ENCODE results near the gene ZNF638.
"Not testable (repeated sequence)": the region's sequence is repeated elsewhere in the genome, so short reads cannot be mapped to it uniquely, and the experiment has no call there.

Gene ZNF638

GRCh38 chr2:71331331-71331580 is 326 bp upstream of the ZNF638 start:
- not testable (repeated sequence) for DNase-seq (ENCODE audit: low read depth in 2 of 2, low spot score in 1 of 2)

- no peak for DNase-seq (ENCODE audit: low read depth in 2 of 2, low spot score in 1 of 2)
These were observed 834 bp downstream of the ZNF638 start for GRCh38 chr2:71332435-71332796.

- no peak for DNase-seq (ENCODE audit: low read depth in 2 of 2, low spot score in 1 of 2)
These were observed 2.0 kb downstream of the ZNF638 start for GRCh38 chr2:71333619-71334018.

- DNase-seq (ENCODE audit: low read depth in 2 of 2, low spot score in 1 of 2) = no peak
These were observed 4.8 kb downstream of the ZNF638 start for GRCh38 chr2:71336384-71336783.

GRCh38 chr2:71336802-71337201 is 5.2 kb downstream of the ZNF638 start:
- DNase-seq (ENCODE audit: low read depth in 2 of 2, low spot score in 1 of 2) = no peak

- DNase-seq (ENCODE audit: low read depth in 2 of 2, low spot score in 1 of 2) = no peak
These were observed 6.2 kb downstream of the ZNF638 start for GRCh38 chr2:71337776-71338175.

GRCh38 chr2:71339685-71340084 is 8.1 kb downstream of the ZNF638 start:
- DNase-seq (ENCODE audit: low read depth in 2 of 2, low spot score in 1 of 2) = no peak

- no peak for DNase-seq (ENCODE audit: low read depth in 2 of 2, low spot score in 1 of 2)
These were observed 8.6 kb downstream of the ZNF638 start for GRCh38 chr2:71340176-71340575.

GRCh38 chr2:71341645-71342044 is 10.1 kb downstream of the ZNF638 start:
- DNase-seq (ENCODE audit: low read depth in 2 of 2, low spot score in 1 of 2) = no peak

- no peak for DNase-seq (ENCODE audit: low read depth in 2 of 2, low spot score in 1 of 2)
These were observed 14.5 kb downstream of the ZNF638 start for GRCh38 chr2:71346065-71346464.

GRCh38 chr2:71347517-71347916 is 15.9 kb downstream of the ZNF638 start:
- no peak for DNase-seq (ENCODE audit: low read depth in 2 of 2, low spot score in 1 of 2)

GRCh38 chr2:71348302-71348701 is 16.7 kb downstream of the ZNF638 start:
- DNase-seq (ENCODE audit: low read depth in 2 of 2, low spot score in 1 of 2) = no peak

- DNase-seq (ENCODE audit: low read depth in 2 of 2, low spot score in 1 of 2) = no peak
These were observed 21.7 kb downstream of the ZNF638 start for GRCh38 chr2:71353248-71353647.

GRCh38 chr2:71358931-71359671 is 27.5 kb downstream of the ZNF638 start:
- no peak for DNase-seq (ENCODE audit: low read depth in 2 of 2, low spot score in 1 of 2)

GRCh38 chr2:71360434-71360975 is 28.9 kb downstream of the ZNF638 start:
- DNase-seq (ENCODE audit: low read depth in 2 of 2, low spot score in 1 of 2) = no peak

GRCh38 chr2:71361631-71362030 is 30.0 kb downstream of the ZNF638 start:
- DNase-seq (ENCODE audit: low read depth in 2 of 2, low spot score in 1 of 2) = no peak

GRCh38 chr2:71362447-71362846 is 30.9 kb downstream of the ZNF638 start:
- no peak for DNase-seq (ENCODE audit: low read depth in 2 of 2, low spot score in 1 of 2)

- no peak for DNase-seq (ENCODE audit: low read depth in 2 of 2, low spot score in 1 of 2)
These were observed 38.4 kb downstream of the ZNF638 start for GRCh38 chr2:71370015-71370414.

- DNase-seq (ENCODE audit: low read depth in 2 of 2, low spot score in 1 of 2) = no peak
These were observed 40.5 kb downstream of the ZNF638 start for GRCh38 chr2:71372042-71372441.

- DNase-seq (ENCODE audit: low read depth in 2 of 2, low spot score in 1 of 2) = no peak
These were observed 47.5 kb downstream of the ZNF638 start for GRCh38 chr2:71379086-71379485.

GRCh38 chr2:71380665-71381064 is 49.1 kb downstream of the ZNF638 start:
- no peak for DNase-seq (ENCODE audit: low read depth in 2 of 2, low spot score in 1 of 2)

- no peak for DNase-seq (ENCODE audit: low read depth in 2 of 2, low spot score in 1 of 2)
These were observed 53.4 kb downstream of the ZNF638 start for GRCh38 chr2:71385012-71385411.

GRCh38 chr2:71388214-71388613 is 56.6 kb downstream of the ZNF638 start:
- no peak for DNase-seq (ENCODE audit: low read depth in 2 of 2, low spot score in 1 of 2)

All from stimulated activated CD8-positive, alpha-beta memory T cell treated with anti-CD3 and anti-CD28 coated beads, Interleukin-4, amount 100 ng/mL, for 1 hour (primary cell).